Activated naive CD8-positive, alpha-beta T cell (primary cell): ENCODE data around the gene RHEBL1.
"Not testable (repeated sequence)": the region's sequence is repeated elsewhere in the genome, so short reads cannot be mapped to it uniquely, and the experiment has no call there.

Source experiments
- H3K27ac Mint-ChIP-seq: one replicate; pipeline ENCODE4 v1.8.0; 2021; ENCODE audit warnings: mixed read lengths
- H3K27me3 Mint-ChIP-seq: one replicate; pipeline ENCODE4 v1.8.0; 2021; ENCODE audit warnings: mixed read lengths
- H3K36me3 Mint-ChIP-seq: one replicate; pipeline ENCODE4 v1.8.0; 2021; ENCODE audit warnings: mixed read lengths
- H3K4me1 Mint-ChIP-seq: one replicate; pipeline ENCODE4 v1.8.0; 2021; ENCODE audit warnings: low read depth, mixed read lengths
- H3K4me3 Mint-ChIP-seq: one replicate; pipeline ENCODE4 v1.8.0; 2021; ENCODE audit warnings: mild to moderate bottlenecking, mixed read lengths
- H3K9me3 Mint-ChIP-seq: one replicate; pipeline ENCODE4 v1.8.0; 2021; ENCODE audit warnings: low read depth, mixed read lengths

RHEBL1 gene

GRCh38 chr12:49064767-49065152 lies 5.0 kb downstream of the RHEBL1 start:
- Mint-ChIP-seq H3K4me3 (no peak overlapping the region), H3K27ac (no peak overlapping the region), H3K27me3 (no peaks in the 10 kb centered on the region), H3K9me3 (no peaks in the 10 kb centered on the region), H3K36me3 (peaks cover 2% of the 10 kb centered on the region), H3K4me1 (peaks cover 24% of the 10 kb centered on the region)

GRCh38 chr12:49061916-49062315 lies 7.9 kb downstream of the RHEBL1 start:
- Mint-ChIP-seq H3K4me3 (peak overlapping the region; percentile 92), H3K4me1 (peaks cover 30% of the 10 kb centered on the region)
- H3K9me3 Mint-ChIP-seq, H3K27ac Mint-ChIP-seq, H3K36me3 Mint-ChIP-seq, H3K27me3 Mint-ChIP-seq: not testable (repeated sequence)

GRCh38 chr12:49061157-49061650 lies 8.6 kb downstream of the RHEBL1 start:
- H3K4me3 Mint-ChIP-seq, result peak overlapping the region; percentile 92

GRCh38 chr12:49060237-49061156 lies 9.3 kb downstream of the RHEBL1 start, which contains the start of gene KMT2D:
TSS of gene KMT2D (minus strand) at chr12:49060794. CDS start at chr12:49055324, 5,470 bp downstream.
- peak within 1 kb of the TSS; percentile 93 for H3K4me3 Mint-ChIP-seq
- peak within 1 kb of the TSS; percentile 98 for H3K27ac Mint-ChIP-seq
- H3K9me3 Mint-ChIP-seq, result no peaks in the 10 kb centered on the region
- H3K4me1 Mint-ChIP-seq, result peaks cover 44% of the 10 kb centered on the region
- peaks cover 2% of the 10 kb centered on the region for H3K36me3 Mint-ChIP-seq
- H3K27me3 Mint-ChIP-seq, result no peaks in the 10 kb centered on the region

More at GRCh38 chr12:49061157-49061650, 8.6 kb downstream of the RHEBL1 start:
- H3K27me3 Mint-ChIP-seq, result no peaks in the 10 kb centered on the region
- H3K9me3 Mint-ChIP-seq, result no peaks in the 10 kb centered on the region
- peak overlapping the region; percentile 98 for H3K27ac Mint-ChIP-seq
- H3K36me3 Mint-ChIP-seq, result peaks cover 2% of the 10 kb centered on the region
- H3K4me1 Mint-ChIP-seq, result peaks cover 37% of the 10 kb centered on the region

- H3K27me3 Mint-ChIP-seq, result no peaks in the 10 kb centered on the region
Observed at GRCh38 chr12:49059299-49060171, 10.2 kb downstream of the RHEBL1 start.

GRCh38 chr12:49059045-49059298 lies 10.8 kb downstream of the RHEBL1 start:
- H3K4me1 Mint-ChIP-seq, result peaks cover 54% of the 10 kb centered on the region
- no peaks in the 10 kb centered on the region for H3K9me3 Mint-ChIP-seq
- H3K36me3 Mint-ChIP-seq, result peaks cover 2% of the 10 kb centered on the region
- peak overlapping the region; percentile 92 for H3K27ac Mint-ChIP-seq
- H3K4me3 Mint-ChIP-seq, result peak overlapping the region; percentile 93
- no peaks in the 10 kb centered on the region for H3K27me3 Mint-ChIP-seq

More at GRCh38 chr12:49059299-49060171, 10.2 kb downstream of the RHEBL1 start:
- peak overlapping the region; percentile 92 for H3K27ac Mint-ChIP-seq
- peaks cover 53% of the 10 kb centered on the region for H3K4me1 Mint-ChIP-seq
- peak overlapping the region; percentile 93 for H3K4me3 Mint-ChIP-seq
- H3K9me3 Mint-ChIP-seq, result no peaks in the 10 kb centered on the region
- H3K36me3 Mint-ChIP-seq, result peaks cover 4% of the 10 kb centered on the region

- peak overlapping the region; percentile 92 for H3K27ac Mint-ChIP-seq
- H3K9me3 Mint-ChIP-seq, result no peaks in the 10 kb centered on the region
- H3K27me3 Mint-ChIP-seq, result no peaks in the 10 kb centered on the region
- H3K4me3 Mint-ChIP-seq, result peak overlapping the region; percentile 93
- peaks cover 52% of the 10 kb centered on the region for H3K4me1 Mint-ChIP-seq
- H3K36me3 Mint-ChIP-seq, result peaks cover 2% of the 10 kb centered on the region
Observed at GRCh38 chr12:49058366-49059044, 11.3 kb downstream of the RHEBL1 start.

GRCh38 chr12:49057888-49058287 lies 11.9 kb downstream of the RHEBL1 start:
- H3K4me1 Mint-ChIP-seq, result peaks cover 52% of the 10 kb centered on the region

GRCh38 chr12:49055978-49056754 lies 13.6 kb downstream of the RHEBL1 start:
- Mint-ChIP-seq H3K27ac (peak overlapping the region; percentile 69), H3K36me3 (peaks cover 2% of the 10 kb centered on the region), H3K4me3 (peak overlapping the region; percentile 93), H3K9me3 (no peaks in the 10 kb centered on the region), H3K4me1 (peaks cover 48% of the 10 kb centered on the region), H3K27me3 (no peaks in the 10 kb centered on the region)

More at GRCh38 chr12:49057888-49058287, 11.9 kb downstream of the RHEBL1 start:
- peak overlapping the region; percentile 93 for H3K4me3 Mint-ChIP-seq
- H3K36me3 Mint-ChIP-seq, result peaks cover 2% of the 10 kb centered on the region
- H3K27me3 Mint-ChIP-seq, result no peaks in the 10 kb centered on the region
- H3K9me3 Mint-ChIP-seq, result no peaks in the 10 kb centered on the region
- H3K27ac Mint-ChIP-seq, result peak overlapping the region; percentile 92

GRCh38 chr12:49055092-49055491 lies 14.7 kb downstream of the RHEBL1 start:
- H3K27ac Mint-ChIP-seq, result no peak overlapping the region
- peaks cover 46% of the 10 kb centered on the region for H3K4me1 Mint-ChIP-seq
- no peaks in the 10 kb centered on the region for H3K9me3 Mint-ChIP-seq
- H3K4me3 Mint-ChIP-seq, result peak overlapping the region; percentile 24
- H3K27me3 Mint-ChIP-seq, result no peaks in the 10 kb centered on the region
- H3K36me3 Mint-ChIP-seq, result peaks cover 2% of the 10 kb centered on the region

GRCh38 chr12:49054524-49054923 lies 15.3 kb downstream of the RHEBL1 start:
- peaks cover 2% of the 10 kb centered on the region for H3K36me3 Mint-ChIP-seq
- peaks cover 46% of the 10 kb centered on the region for H3K4me1 Mint-ChIP-seq
- H3K27ac Mint-ChIP-seq, result no peak overlapping the region
- H3K27me3 Mint-ChIP-seq, result no peaks in the 10 kb centered on the region
- H3K9me3 Mint-ChIP-seq, result no peaks in the 10 kb centered on the region
- peak overlapping the region; percentile 24 for H3K4me3 Mint-ChIP-seq

- no peak overlapping the region for H3K27ac Mint-ChIP-seq
Observed at GRCh38 chr12:49054096-49054495, 15.7 kb downstream of the RHEBL1 start.

GRCh38 chr12:49052451-49053208 lies 17.1 kb downstream of the RHEBL1 start:
- Mint-ChIP-seq H3K9me3 (no peaks in the 10 kb centered on the region), H3K4me1 (peaks cover 36% of the 10 kb centered on the region), H3K27ac (no peak overlapping the region), H3K4me3 (no peak overlapping the region), H3K27me3 (no peaks in the 10 kb centered on the region), H3K36me3 (peaks cover 5% of the 10 kb centered on the region)

More at GRCh38 chr12:49054096-49054495, 15.7 kb downstream of the RHEBL1 start:
- Mint-ChIP-seq H3K27me3 (no peaks in the 10 kb centered on the region), H3K9me3 (no peaks in the 10 kb centered on the region), H3K36me3 (peaks cover 2% of the 10 kb centered on the region), H3K4me1 (peaks cover 46% of the 10 kb centered on the region), H3K4me3 (no peak overlapping the region)
